Measurements from ENCODE around the gene ZCCHC10. TPM values are rescaled to one million over a fixed set of nuclear protein-coding genes. Genes with fewer than 3 reads are reported as not detected.

Gene ZCCHC10
- total and polyA plus RNA-seq, 2 donors from 2014 or later = 19.9 to 32.7 TPM

- Histone ChIP-seq H3K27ac (ENCODE audit: low read depth in 2 of 2, low read length in 2 of 2) (no peak overlapping the region), H3K4me1 (ENCODE audit: control insufficient read depth in 2 of 3, insufficient read depth in 2 of 3, low read depth in 1 of 3, low read length in 3 of 3) (no peaks in the 10 kb centered on the region), H3K27me3 (ENCODE audit: control insufficient read depth, insufficient read depth, low read length) (no peaks in the 10 kb centered on the region), H3K9ac (ENCODE audit: low read length in 3 of 3) (no peak overlapping the region), H3K36me3 (ENCODE audit: control insufficient read depth in 2 of 3, insufficient read depth in 3 of 3, low read length in 3 of 3) (no peaks in the 10 kb centered on the region), H3K9me3 (ENCODE audit: control insufficient read depth in 2 of 3, insufficient read depth in 1 of 3, low read length in 3 of 3) (no peaks in the 10 kb centered on the region), H3K4me3 (ENCODE audit: low read length in 3 of 3) (no peak overlapping the region)
- TF ChIP-seq, protein P1, sequence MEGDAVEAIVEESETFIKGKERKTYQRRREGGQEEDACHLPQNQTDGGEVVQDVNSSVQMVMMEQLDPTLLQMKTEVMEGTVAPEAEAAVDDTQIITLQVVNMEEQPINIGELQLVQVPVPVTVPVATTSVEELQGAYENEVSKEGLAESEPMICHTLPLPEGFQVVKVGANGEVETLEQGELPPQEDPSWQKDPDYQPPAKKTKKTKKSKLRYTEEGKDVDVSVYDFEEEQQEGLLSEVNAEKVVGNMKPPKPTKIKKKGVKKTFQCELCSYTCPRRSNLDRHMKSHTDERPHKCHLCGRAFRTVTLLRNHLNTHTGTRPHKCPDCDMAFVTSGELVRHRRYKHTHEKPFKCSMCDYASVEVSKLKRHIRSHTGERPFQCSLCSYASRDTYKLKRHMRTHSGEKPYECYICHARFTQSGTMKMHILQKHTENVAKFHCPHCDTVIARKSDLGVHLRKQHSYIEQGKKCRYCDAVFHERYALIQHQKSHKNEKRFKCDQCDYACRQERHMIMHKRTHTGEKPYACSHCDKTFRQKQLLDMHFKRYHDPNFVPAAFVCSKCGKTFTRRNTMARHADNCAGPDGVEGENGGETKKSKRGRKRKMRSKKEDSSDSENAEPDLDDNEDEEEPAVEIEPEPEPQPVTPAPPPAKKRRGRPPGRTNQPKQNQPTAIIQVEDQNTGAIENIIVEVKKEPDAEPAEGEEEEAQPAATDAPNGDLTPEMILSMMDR (IDR thresholded peaks at IDR 0.05; ENCODE audit: borderline replicate concordance, extremely low read depth, insufficient read depth) = no peak
- FAIRE-seq (no peak), DNase-seq (no peak)
- intact Hi-C loops (cut with DNase I) = no loop called here
Observed at GRCh38 chr5:132971483-132972435, 54.6 kb downstream of the ZCCHC10 start.

- Histone ChIP-seq H3K27ac (ENCODE audit: low read depth in 2 of 2, low read length in 2 of 2) (no peak overlapping the region), H3K4me1 (ENCODE audit: control insufficient read depth in 2 of 3, insufficient read depth in 2 of 3, low read depth in 1 of 3, low read length in 3 of 3) (peaks cover 0 to 12% (median 4%) of the 10 kb centered on the region in 3 donors), H3K9me3 (ENCODE audit: control insufficient read depth in 2 of 3, insufficient read depth in 1 of 3, low read length in 3 of 3) (no peaks in the 10 kb centered on the region), H3K9ac (ENCODE audit: low read length in 3 of 3) (no peak overlapping the region), H3K27me3 (ENCODE audit: control insufficient read depth, insufficient read depth, low read length) (no peaks in the 10 kb centered on the region), H3K36me3 (ENCODE audit: control insufficient read depth in 2 of 3, insufficient read depth in 3 of 3, low read length in 3 of 3) (no peaks in the 10 kb centered on the region), H3K4me3 (ENCODE audit: low read length in 3 of 3) (no peak overlapping the region)
- TF ChIP-seq, protein P1 (IDR thresholded peaks at IDR 0.05; ENCODE audit: borderline replicate concordance, extremely low read depth, insufficient read depth) = no peak
- DNase-seq (no peak), FAIRE-seq (no peak)
- intact Hi-C loops (cut with DNase I) = no loop called here
Observed at GRCh38 chr5:132965120-132965519, 61.2 kb downstream of the ZCCHC10 start.

DNA sequence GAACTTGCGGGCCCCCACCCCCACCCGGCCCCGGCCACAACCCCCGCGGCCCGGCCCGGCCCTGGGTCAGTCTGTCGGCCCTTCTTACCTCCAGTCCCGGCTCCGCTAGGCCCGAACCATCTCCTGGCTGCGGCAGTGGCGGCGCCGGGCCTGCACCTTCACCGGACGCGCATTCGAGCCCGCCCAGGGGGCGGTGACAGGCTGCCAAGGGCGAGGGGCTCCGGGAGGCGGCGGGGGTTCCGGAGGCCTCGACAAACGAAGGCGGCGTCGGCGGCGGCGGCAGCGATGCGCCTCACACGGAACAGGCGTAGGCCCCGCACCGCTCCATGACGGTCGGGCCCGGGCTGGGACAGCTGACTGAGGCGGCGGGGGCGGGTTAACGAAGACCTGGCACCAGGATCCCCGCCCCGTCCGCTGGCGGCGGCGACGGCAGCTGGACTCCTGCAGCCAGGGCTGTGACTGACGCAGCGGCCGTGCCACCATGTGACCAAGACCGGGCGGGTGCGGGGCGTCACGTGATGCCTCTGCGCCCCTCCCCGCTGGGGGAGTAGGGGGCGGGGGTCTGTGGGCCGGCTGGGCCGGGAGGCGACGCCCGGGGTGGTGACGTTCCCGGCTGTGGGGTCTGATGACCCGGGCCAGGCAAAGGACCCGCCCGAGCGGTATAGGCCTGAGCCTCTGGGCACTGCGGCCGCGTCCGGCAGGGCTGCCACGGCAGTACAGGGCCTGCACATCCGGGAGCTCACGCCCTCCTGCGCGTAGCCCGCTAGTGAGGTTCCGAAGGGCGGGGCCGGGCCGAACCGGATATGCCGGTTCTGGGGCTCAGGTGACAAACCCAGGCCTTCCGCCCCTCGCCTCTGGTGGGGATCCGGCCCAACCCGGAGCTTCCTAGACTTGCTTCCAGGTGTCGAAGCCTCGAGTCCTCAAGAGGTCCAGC lies 62.9 kb downstream of the ZCCHC10 start, which contains the start of gene AFF4:
AFF4 (minus strand) TSS at position 464 of the 934 bp plus-strand sequence. CDS start 26,445 bp downstream, outside the sequence.
- peak within 1 kb of the TSS; percentile 81 to 99 (median 98) for H3K9ac ChIP-seq (ENCODE audit: low read length in 3 of 3)
- FAIRE-seq = no peak
- intact Hi-C loops (cut with DNase I) = no loop called here

More for the DNA sequence above, 62.9 kb downstream of the ZCCHC10 start, which contains the start of gene AFF4:
- H3K9me3 ChIP-seq (ENCODE audit: control insufficient read depth in 2 of 3, insufficient read depth in 1 of 3, low read length in 3 of 3) = no peaks in the 10 kb centered on the region
- H3K27ac ChIP-seq (ENCODE audit: low read depth in 2 of 2, low read length in 2 of 2) = peak within 1 kb of the TSS; percentile 92 to 99
- TF ChIP-seq, protein P1 (IDR thresholded peaks at IDR 0.05; ENCODE audit: borderline replicate concordance, extremely low read depth, insufficient read depth) = no peak
- peak within 1 kb of the TSS; percentile 90 to 99 (median 90) for H3K4me3 ChIP-seq (ENCODE audit: low read length in 3 of 3)
- no peaks in the 10 kb centered on the region for H3K36me3 ChIP-seq (ENCODE audit: control insufficient read depth in 2 of 3, insufficient read depth in 3 of 3, low read length in 3 of 3)
- peaks cover 0 to 14% (median 4%) of the 10 kb centered on the region in 3 donors for H3K4me1 ChIP-seq (ENCODE audit: control insufficient read depth in 2 of 3, insufficient read depth in 2 of 3, low read depth in 1 of 3, low read length in 3 of 3)
- H3K27me3 ChIP-seq (ENCODE audit: control insufficient read depth, insufficient read depth, low read length) = no peaks in the 10 kb centered on the region
- DNase-seq = peak; percentile 97 to 99 (median 98)

Measured in kidney (tissue), 14 donors.